Iris pigment epithelial cell (primary cell): ENCODE measurements around the gene WDR7.

Experiments
- DNase-seq: peaks from one replicate; pipeline ENCODE4 v3.0.0-alpha.2; 2011; ENCODE audit warnings: low read depth

The WDR7 gene

GRCh38 chr18:57080479-57080878, 429.3 kb downstream of the WDR7 start:
- DNase-seq = no peak

DNA sequence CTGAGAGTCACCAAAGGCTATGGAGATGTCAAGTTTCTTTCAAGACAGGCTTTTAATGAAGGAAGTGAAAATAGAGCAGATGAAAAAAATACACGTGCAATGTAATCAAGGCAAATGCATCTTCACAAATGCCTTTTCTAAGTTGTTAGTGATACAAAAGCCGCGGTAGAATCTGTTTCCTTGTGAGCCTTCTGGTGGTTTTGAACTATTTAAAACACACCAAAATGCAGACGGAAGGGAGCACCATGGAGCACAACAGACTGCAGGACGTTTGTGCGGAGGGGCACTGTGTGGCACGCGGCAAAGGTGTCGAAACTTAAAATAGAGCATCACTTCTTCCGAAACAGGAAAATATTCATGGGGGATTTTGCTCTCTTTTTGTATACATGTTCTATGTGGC, 430.7 kb downstream of the WDR7 start:
- no peak for DNase-seq

GRCh38 chr18:57083485-57083884, 432.3 kb downstream of the WDR7 start:
- no peak for DNase-seq

GRCh38 chr18:57084331-57085271, 433.4 kb downstream of the WDR7 start:
- no peak for DNase-seq

DNA sequence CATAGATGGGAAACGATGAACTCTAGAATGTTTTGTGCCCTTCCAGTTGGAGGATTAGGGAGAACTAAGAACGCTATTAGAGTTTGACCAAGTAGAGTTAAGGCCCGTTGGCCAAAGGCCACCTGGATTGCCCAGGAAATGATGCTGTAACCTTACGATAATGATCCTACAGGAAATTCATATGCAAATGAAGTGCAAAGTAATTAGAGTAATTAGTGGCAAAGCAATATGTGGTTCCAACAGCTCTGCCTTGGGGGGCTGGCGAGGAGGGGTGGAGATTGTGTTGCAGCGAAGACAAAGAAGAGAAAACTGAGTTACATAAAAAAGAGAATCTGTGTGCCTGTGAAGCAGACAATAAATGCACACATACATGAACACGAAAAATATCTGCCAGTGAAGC, 434.2 kb downstream of the WDR7 start:
- DNase-seq = no peak

DNA sequence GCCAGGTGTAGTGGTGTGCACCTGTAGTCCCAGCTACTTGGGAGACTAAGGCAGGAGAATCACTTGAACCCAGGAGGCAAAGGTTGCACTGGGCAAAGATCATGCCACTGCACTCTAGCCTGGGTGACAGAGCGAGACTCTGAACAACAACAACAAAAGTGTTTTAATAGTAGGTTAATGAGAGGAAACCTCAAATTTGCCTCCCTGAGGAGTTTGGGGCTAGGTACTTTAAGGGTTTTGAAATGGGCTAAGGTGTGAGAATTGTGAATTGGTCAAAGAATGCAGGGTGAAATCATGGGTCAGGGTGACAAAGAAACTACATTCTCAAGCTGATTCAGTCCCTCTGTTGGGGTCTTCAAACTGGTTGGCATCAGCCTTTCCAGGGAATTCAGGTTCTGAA, 435.0 kb downstream of the WDR7 start:
- DNase-seq = no peak
